Measurements from ENCODE around the gene SMC5. TPM values are rescaled to one million over a fixed set of nuclear protein-coding genes. Genes with fewer than 3 reads are reported as not detected.

SMC5 gene
- total and polyA plus RNA-seq, 8 donors, result 7.9 to 93.8 (median 14.6) TPM

DNA sequence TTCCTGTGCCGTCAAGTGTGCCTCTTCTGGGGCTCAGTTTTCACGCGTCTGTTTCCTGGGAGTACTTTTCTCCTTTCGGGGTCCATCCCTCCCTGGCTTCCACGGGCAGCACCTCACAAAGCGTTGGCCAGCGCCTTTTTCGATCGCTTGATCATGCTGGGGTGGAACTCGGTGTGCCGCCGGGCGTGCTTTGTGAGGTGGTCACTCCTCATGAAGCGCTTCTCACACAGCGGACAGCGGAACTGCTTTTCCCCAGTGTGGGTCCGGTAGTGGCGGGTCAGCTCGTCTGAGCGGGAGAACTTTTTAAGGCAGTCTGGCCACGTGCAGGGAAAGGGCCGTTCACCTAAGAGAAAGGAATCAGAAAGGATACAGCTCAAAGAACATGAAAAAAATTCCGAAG lies 128.9 kb downstream of the SMC5 start:
- Histone ChIP-seq H3K27ac (peak overlapping the region in 1 of 5 donors; percentile 11), H3K4me1 (peaks cover 25 to 95% (median 64%) of the 10 kb centered on the region in 4 donors), H3K4me3 (no peak overlapping the region), H3K27me3 (no peaks in the 10 kb centered on the region), H3K36me3 (peaks cover 16 to 52% (median 42%) of the 10 kb centered on the region in 4 donors), H3K9me3 (no peaks in the 10 kb centered on the region)
- intact Hi-C loops (cut with DNase I; ENCODE audit: low total_unique reads), result no loop called here
- no peak for DNase-seq
- TF ChIP-seq EP300 (IDR thresholded peaks at IDR 0.05), result no peak
- TF ChIP-seq POLR2A (IDR thresholded peaks at IDR 0.05), result no peak
- TF ChIP-seq POLR2AphosphoS5 (IDR thresholded peaks at IDR 0.05), result no peak
- TF ChIP-seq, protein P1, sequence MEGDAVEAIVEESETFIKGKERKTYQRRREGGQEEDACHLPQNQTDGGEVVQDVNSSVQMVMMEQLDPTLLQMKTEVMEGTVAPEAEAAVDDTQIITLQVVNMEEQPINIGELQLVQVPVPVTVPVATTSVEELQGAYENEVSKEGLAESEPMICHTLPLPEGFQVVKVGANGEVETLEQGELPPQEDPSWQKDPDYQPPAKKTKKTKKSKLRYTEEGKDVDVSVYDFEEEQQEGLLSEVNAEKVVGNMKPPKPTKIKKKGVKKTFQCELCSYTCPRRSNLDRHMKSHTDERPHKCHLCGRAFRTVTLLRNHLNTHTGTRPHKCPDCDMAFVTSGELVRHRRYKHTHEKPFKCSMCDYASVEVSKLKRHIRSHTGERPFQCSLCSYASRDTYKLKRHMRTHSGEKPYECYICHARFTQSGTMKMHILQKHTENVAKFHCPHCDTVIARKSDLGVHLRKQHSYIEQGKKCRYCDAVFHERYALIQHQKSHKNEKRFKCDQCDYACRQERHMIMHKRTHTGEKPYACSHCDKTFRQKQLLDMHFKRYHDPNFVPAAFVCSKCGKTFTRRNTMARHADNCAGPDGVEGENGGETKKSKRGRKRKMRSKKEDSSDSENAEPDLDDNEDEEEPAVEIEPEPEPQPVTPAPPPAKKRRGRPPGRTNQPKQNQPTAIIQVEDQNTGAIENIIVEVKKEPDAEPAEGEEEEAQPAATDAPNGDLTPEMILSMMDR (IDR thresholded peaks at IDR 0.05), result no peak
- 86 to 94% (median 91%) methylated on average over 23 of the region's 23 CpGs for WGBS, 5 donors

DNA sequence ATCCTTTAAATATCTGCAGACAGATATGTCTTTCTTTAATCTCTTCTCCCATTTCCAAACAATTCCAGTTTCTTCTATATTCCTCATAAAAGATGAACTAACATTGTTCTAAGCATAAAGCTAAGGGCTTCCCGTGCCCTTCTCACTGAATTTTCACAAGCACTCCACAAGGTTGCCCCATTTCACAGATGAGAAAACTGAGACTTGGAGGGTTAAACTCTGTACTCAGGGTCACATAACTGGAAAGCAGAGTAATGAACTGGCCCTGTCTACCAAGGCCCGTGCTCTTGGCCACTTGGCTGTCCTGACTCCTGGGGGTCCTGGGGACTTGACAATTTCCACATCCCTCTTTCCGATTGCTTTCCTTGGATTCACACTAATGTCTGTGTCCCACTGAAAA lies 130.4 kb downstream of the SMC5 start:
- intact Hi-C loops (cut with DNase I; ENCODE audit: low total_unique reads), result no loop called here
- Histone ChIP-seq H3K27ac (peak overlapping the region in 2 of 5 donors; percentile 50 to 65), H3K4me3 (no peak overlapping the region), H3K36me3 (peaks cover 9 to 39% (median 35%) of the 10 kb centered on the region in 4 donors), H3K4me1 (peaks cover 38 to 98% (median 72%) of the 10 kb centered on the region in 4 donors), H3K27me3 (no peaks in the 10 kb centered on the region), H3K9me3 (no peaks in the 10 kb centered on the region)
- DNase-seq, result no peak
- TF ChIP-seq POLR2AphosphoS5 (IDR thresholded peaks at IDR 0.05), result no peak
- TF ChIP-seq EP300 (IDR thresholded peaks at IDR 0.05), result no peak
- TF ChIP-seq POLR2A (IDR thresholded peaks at IDR 0.05), result no peak
- TF ChIP-seq, protein P1 (IDR thresholded peaks at IDR 0.05), result no peak
- 78 to 92% (median 80%) methylated on average over 3 of the region's 3 CpGs for WGBS, 5 donors

DNA sequence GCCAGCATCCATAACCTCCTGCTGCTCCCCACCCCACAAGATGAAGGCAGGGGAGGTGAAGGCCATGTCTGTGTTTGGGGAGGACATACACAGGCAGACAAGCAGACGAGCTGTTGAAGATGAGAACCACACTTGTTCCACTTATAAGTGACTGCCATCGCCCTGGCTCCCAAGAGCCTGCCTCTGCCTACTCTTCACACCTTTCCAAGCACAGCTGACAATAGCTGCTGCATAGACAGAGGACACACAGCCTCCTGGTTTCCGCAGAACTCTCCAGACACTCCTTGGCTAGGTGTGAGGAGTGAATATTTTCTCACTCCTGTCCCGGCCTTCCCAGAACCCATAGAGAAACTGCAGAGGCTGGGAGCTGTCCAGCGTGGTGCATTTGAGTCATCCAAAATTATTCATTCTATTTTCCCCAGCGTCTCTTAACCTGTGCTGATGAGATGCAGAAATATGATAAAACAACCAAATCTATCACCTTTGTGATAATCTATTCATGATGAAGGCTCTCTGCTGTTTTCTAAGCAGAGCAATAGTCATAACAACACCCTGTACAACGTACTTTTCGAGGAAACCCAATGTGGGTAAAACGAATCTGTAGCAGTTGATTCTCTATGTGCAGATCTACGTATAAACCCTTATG lies 131.0 kb downstream of the SMC5 start:
- no peaks in the 10 kb centered on the region for H3K27me3 ChIP-seq
- H3K4me3 ChIP-seq, result no peak overlapping the region
- DNase-seq, result peak in 1 of 2 donors; percentile 35
- H3K27ac ChIP-seq, result peak overlapping the region in 2 of 5 donors; percentile 50 to 65
- peaks cover 43 to 98% (median 76%) of the 10 kb centered on the region in 4 donors for H3K4me1 ChIP-seq
- intact Hi-C loops (cut with DNase I; ENCODE audit: low total_unique reads), result no loop called here
- 50 to 59% (median 56%) methylated on average over 10 of the region's 10 CpGs for WGBS, 5 donors
- peaks cover 7 to 33% (median 30%) of the 10 kb centered on the region in 4 donors for H3K36me3 ChIP-seq
- TF ChIP-seq POLR2AphosphoS5 (IDR thresholded peaks at IDR 0.05), result no peak
- TF ChIP-seq EP300 (IDR thresholded peaks at IDR 0.05), result no peak
- no peak for TF ChIP-seq POLR2A (IDR thresholded peaks at IDR 0.05)
- TF ChIP-seq, protein P1 (IDR thresholded peaks at IDR 0.05), result no peak
- H3K9me3 ChIP-seq, result no peaks in the 10 kb centered on the region

DNA sequence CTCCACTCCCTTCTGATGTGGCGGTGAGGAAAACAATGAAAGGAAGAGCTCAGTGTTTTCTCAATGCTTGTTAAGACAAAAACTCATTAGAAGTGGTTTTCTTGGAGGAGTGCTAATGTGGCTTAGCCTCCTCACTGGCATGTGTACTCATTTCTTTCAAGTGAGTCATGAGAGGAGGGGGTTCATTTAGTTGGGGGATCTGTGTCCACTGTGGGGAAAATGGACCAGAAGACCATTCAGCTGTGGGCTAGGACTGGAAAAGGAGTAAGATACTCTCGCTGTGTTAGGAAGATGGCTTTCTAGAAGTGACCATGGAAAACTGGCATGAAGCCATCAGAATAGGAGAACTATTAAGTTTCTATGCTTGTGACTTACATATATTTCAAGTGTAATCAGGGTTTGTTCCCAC lies 132.2 kb downstream of the SMC5 start:
- 72 to 91% (median 76%) methylated on average over 2 of the region's 2 CpGs for WGBS, 5 donors

More for the DNA sequence above, 132.2 kb downstream of the SMC5 start:
- TF ChIP-seq POLR2AphosphoS5 (IDR thresholded peaks at IDR 0.05), result no peak
- TF ChIP-seq, protein P1 (IDR thresholded peaks at IDR 0.05), result no peak
- no peak for TF ChIP-seq EP300 (IDR thresholded peaks at IDR 0.05)
- no peak for TF ChIP-seq POLR2A (IDR thresholded peaks at IDR 0.05)
- Histone ChIP-seq H3K27me3 (no peaks in the 10 kb centered on the region), H3K36me3 (peaks cover 6 to 24% (median 20%) of the 10 kb centered on the region in 4 donors), H3K27ac (peak overlapping the region in 4 of 5 donors; percentile 17 to 65 (median 44)), H3K4me1 (peaks cover 54 to 98% (median 83%) of the 10 kb centered on the region in 4 donors), H3K9me3 (no peaks in the 10 kb centered on the region), H3K4me3 (no peak overlapping the region)
- no peak for DNase-seq
- intact Hi-C loops (cut with DNase I; ENCODE audit: low total_unique reads), result no loop called here
